ENCODE measurements around the gene TST.
A peak's percentile ranks its signal among the peaks of the same experiment; 100 is the strongest.

The TST gene

DNA sequence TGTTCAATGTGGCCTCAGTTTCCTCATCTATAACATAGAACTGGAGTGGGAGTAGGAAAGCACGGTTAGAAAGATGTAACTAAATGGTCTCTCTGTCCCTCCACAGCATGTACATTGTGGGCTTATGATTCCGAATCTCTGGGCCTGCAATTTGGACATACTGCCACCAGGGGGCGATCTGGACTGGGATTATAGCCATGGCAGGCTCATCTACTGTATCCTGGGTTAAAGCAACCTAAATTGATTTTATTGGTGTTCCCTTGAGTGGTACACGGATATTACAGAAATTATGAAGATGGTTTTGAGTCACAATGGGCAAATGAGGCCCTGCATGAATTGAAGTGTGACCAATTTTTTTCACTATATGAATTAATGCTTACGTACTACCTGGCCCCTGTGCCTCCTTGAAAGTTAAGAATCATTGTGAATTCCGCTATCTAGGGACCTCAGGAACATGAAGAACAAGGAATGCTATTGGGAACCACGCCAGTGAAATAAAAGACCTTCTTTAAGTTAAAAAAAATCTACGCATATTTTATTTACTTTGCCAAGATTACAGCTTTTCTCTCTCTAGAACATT lies 32.9 kb downstream of the TST start:
- Mint-ChIP-seq H3K27ac (no peak overlapping the region), H3K9me3 (peaks cover 28% of the 10 kb centered on the region), H3K27me3 (ENCODE audit: low read depth, poor library complexity) (peaks cover 27% of the 10 kb centered on the region), H3K4me3 (no peak overlapping the region), H3K36me3 (ENCODE audit: low read depth) (no peaks in the 10 kb centered on the region), H3K4me1 (peaks cover 10% of the 10 kb centered on the region)
- TF ChIP-seq CTCF (IDR thresholded peaks at IDR 0.05) = peak; percentile 61
- peak; percentile 44 for DNase-seq

DNA sequence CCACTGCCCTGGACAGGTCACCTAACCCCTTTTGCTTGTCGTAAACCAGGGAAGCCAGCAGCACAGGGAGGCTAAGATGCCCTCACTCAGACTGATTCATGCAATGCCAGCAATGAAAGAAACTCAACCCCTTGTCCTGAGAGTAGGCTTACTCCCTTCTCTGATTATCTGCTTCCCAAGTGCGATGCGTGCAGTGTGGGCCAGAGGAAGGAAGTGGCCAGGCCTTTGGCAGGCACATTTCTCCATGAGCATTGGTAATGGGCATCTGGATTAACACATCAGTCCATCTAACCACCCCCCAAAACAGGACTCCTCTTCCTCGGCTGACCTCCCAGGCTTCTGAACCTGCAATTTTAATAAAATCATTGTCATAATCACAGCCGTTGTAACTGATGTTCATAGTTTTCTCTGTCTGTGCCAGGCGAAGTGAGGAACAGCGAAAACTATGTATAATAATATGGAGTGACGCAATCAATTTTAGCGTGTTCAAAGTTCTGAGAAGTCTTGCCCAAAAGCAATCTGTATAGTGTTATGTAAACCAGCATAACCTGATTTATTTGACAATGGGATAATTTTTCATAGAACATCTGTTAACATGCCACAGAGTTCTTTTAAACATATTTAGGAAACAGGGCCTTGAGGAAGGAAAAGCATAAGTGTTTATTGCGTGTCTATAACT lies 33.9 kb downstream of the TST start:
- no peak overlapping the region for H3K4me3 Mint-ChIP-seq

GRCh38 chr22:36982136-36982535 lies 37.1 kb downstream of the TST start:
- Mint-ChIP-seq H3K4me1 (peaks cover 29% of the 10 kb centered on the region), H3K36me3 (ENCODE audit: low read depth) (no peaks in the 10 kb centered on the region), H3K9me3 (peaks cover 20% of the 10 kb centered on the region), H3K4me3 (no peak overlapping the region), H3K27ac (peak overlapping the region; percentile 43), H3K27me3 (ENCODE audit: low read depth, poor library complexity) (peaks cover 27% of the 10 kb centered on the region)
- DNase-seq = no peak
- TF ChIP-seq CTCF (IDR thresholded peaks at IDR 0.05) = no peak

More for the DNA sequence above, 33.9 kb downstream of the TST start:
- Mint-ChIP-seq H3K4me1 (peaks cover 17% of the 10 kb centered on the region), H3K27me3 (ENCODE audit: low read depth, poor library complexity) (peaks cover 30% of the 10 kb centered on the region), H3K36me3 (ENCODE audit: low read depth) (no peaks in the 10 kb centered on the region), H3K27ac (no peak overlapping the region), H3K9me3 (peaks cover 28% of the 10 kb centered on the region)
- no peak for TF ChIP-seq CTCF (IDR thresholded peaks at IDR 0.05)
- DNase-seq = no peak

- H3K27me3 Mint-ChIP-seq (ENCODE audit: low read depth, poor library complexity) = peaks cover 31% of the 10 kb centered on the region
- H3K9me3 Mint-ChIP-seq = peaks cover 12% of the 10 kb centered on the region
- H3K27ac Mint-ChIP-seq = no peak overlapping the region
- H3K4me3 Mint-ChIP-seq = no peak overlapping the region
- no peak for TF ChIP-seq CTCF (IDR thresholded peaks at IDR 0.05)
- peaks cover 29% of the 10 kb centered on the region for H3K4me1 Mint-ChIP-seq
- no peaks in the 10 kb centered on the region for H3K36me3 Mint-ChIP-seq (ENCODE audit: low read depth)
- DNase-seq = no peak
Measured at GRCh38 chr22:36981247-36981775, 37.9 kb downstream of the TST start.

GRCh38 chr22:36979016-36979910 lies 40.0 kb downstream of the TST start:
- TF ChIP-seq CTCF (IDR thresholded peaks at IDR 0.05) = no peak
- Mint-ChIP-seq H3K36me3 (ENCODE audit: low read depth) (no peaks in the 10 kb centered on the region), H3K4me1 (peaks cover 29% of the 10 kb centered on the region), H3K27ac (no peak overlapping the region), H3K9me3 (no peaks in the 10 kb centered on the region), H3K4me3 (no peak overlapping the region), H3K27me3 (ENCODE audit: low read depth, poor library complexity) (peaks cover 37% of the 10 kb centered on the region)
- no peak for DNase-seq
